OCI-LY7 (cell line): Measurements from ENCODE around the gene CACTIN. TPM values are rescaled to one million over a fixed set of nuclear protein-coding genes. Genes with fewer than 3 reads are reported as not detected.
A peak's percentile ranks its signal among the peaks of the same experiment; 100 is the strongest.

Experiments
- BruUV-seq: library from RNA; stranded (reverse); fragments of 400-500 nt; replicated peaks from 2 replicates; lab custom pipeline; 2021; lab: Mats Ljungman, UMichigan
- CTCF ChIA-PET: fragments of 300-600 bp; sonication (Branson Sonifier 250); formaldehyde crosslinking; loops from one replicate; lab custom pipeline; 2022; ENCODE audit warnings: antibody characterized with exemption; ENCODE audit not compliant: unreplicated experiment; lab: Charles Lee
- POLR2A ChIA-PET: fragments of 300-600 bp; sonication (Branson Sonifier 250); formaldehyde crosslinking; loops from one replicate; lab custom pipeline; 2022; ENCODE audit warnings: antibody characterized with exemption; lab: Charles Lee
- DNase-seq: peaks from one replicate; pipeline ENCODE4 v3.0.0-alpha.2; 2015; ENCODE audit warnings: low spot score
- H2AFZ ChIP-seq: fragments of 200-600 bp; sonication (generic), shearing (Covaris generic); 2 replicates; pipeline ENCODE4 v1.6.1; 2014; ENCODE audit warnings: mild to moderate bottlenecking, antibody characterized with exemption, low read length, moderate library complexity
- H3K27ac ChIP-seq: fragments of 200-600 bp; sonication (generic); 2 replicates; pipeline ENCODE4 v1.5.1; 2014; ENCODE audit warnings: mixed run types, low read depth, mild to moderate bottlenecking, moderate library complexity, low read length, inconsistent platforms; ENCODE audit not compliant: poor library complexity, severe bottlenecking
- H3K36me3 ChIP-seq: fragments of 200-600 bp; sonication (generic); 2 replicates; pipeline ENCODE4 v1.6.1; 2014; ENCODE audit warnings: mild to moderate bottlenecking, antibody characterized with exemption, low read length, moderate library complexity, mixed read lengths; ENCODE audit not compliant: insufficient read depth
- H3K4me1 ChIP-seq: fragments of 200-600 bp; sonication (generic); 2 replicates; pipeline ENCODE4 v1.5.1; 2014; ENCODE audit warnings: mild to moderate bottlenecking, low read length; ENCODE audit not compliant: insufficient read depth, poor library complexity, severe bottlenecking
- H3K4me2 ChIP-seq: fragments of 200-600 bp; sonication (generic); 2 replicates; pipeline ENCODE4 v1.6.1; 2014; ENCODE audit warnings: mild to moderate bottlenecking, low read length
- H3K4me3 ChIP-seq: fragments of 200-600 bp; sonication (generic); 2 replicates; pipeline ENCODE4 v1.5.1; 2014; ENCODE audit warnings: mild to moderate bottlenecking, low read depth, low read length; ENCODE audit not compliant: poor library complexity, severe bottlenecking
- H3K79me2 ChIP-seq: fragments of 200-600 bp; sonication (generic); 2 replicates; pipeline ENCODE4 v1.6.1; 2016; ENCODE audit warnings: low read depth, mild to moderate bottlenecking, low read length, moderate library complexity, mixed read lengths; ENCODE audit not compliant: insufficient read depth
- H3K9me2 ChIP-seq: fragments of 200-600 bp; sonication (generic); 2 replicates; pipeline ENCODE4 v1.6.1; 2016; ENCODE audit warnings: mild to moderate bottlenecking, low read length, mixed read lengths; ENCODE audit not compliant: insufficient read depth
- H3K9me3 ChIP-seq: fragments of 200-600 bp; sonication (generic); 2 replicates; pipeline ENCODE4 v1.6.1; 2014; ENCODE audit warnings: mild to moderate bottlenecking, mixed run types, low read length, mixed read lengths
- H4K20me1 ChIP-seq: fragments of 200-600 bp; sonication (generic); 2 replicates; pipeline ENCODE4 v1.6.1; 2014; ENCODE audit warnings: mild to moderate bottlenecking, antibody characterized with exemption, low read length, moderate library complexity, mixed read lengths; ENCODE audit not compliant: insufficient read depth
- CTCF ChIP-seq: fragments of 200-600 bp; sonication (generic); conservative IDR thresholded peaks from 2 replicates; pipeline ENCODE4 v1.5.1; 2014; ENCODE audit warnings: mild to moderate bottlenecking, antibody characterized with exemption, low read length, moderate library complexity, mixed read lengths
- EZH2phosphoT487 ChIP-seq: fragments of 200-600 bp; sonication (generic); IDR thresholded peaks from 2 replicates; pipeline ENCODE4 v1.6.1; 2018; ENCODE audit warnings: low read depth, borderline replicate concordance, mild to moderate bottlenecking, mixed run types, antibody characterized with exemption, low read length, moderate library complexity, mixed read lengths
- intact Hi-C: fragments of 100-400 bp; cut with micrococcal nuclease; formaldehyde crosslinking; loops from one replicate; pipeline ENCODE4 v1.10.0; 2022; ENCODE audit not compliant: unreplicated experiment
- total RNA-seq, 2 experiments: library from RNA; depleted of rRNA in 1 of 2; stranded (reverse); fragments of >200 nt in 1 of 2; shearing (Covaris generic) in 1 of 2; gene quantifications; 2 replicates each; pipeline ENCODE4 v1.2.3, GENCODE V29; 2014 to 2022

CACTIN gene
- total RNA-seq, 2 experiments from 2014 or later, result 34.2 to 35.9 TPM

- peak; percentile 99 for DNase-seq
- Histone ChIP-seq H2AFZ (no peak overlapping the region), H3K4me3 (peak overlapping the region; percentile 98), H3K9me3 (no peaks in the 10 kb centered on the region), H4K20me1 (no peaks in the 10 kb centered on the region), H3K27ac (peak overlapping the region; percentile 74), H3K36me3 (peaks cover 25% of the 10 kb centered on the region), H3K4me2 (peak overlapping the region; percentile 88), H3K4me1 (peaks cover 6% of the 10 kb centered on the region), H3K79me2 (peaks cover 5% of the 10 kb centered on the region; the same call in 1 of the 2 replicates), H3K9me2 (no peaks in the 10 kb centered on the region)
- POLR2A ChIA-PET, result interaction anchor here (0.5 to 1.4 kb wide), 5 partner anchors 9 to 248 kb away, joined by 3 to 5 read pairs (median 4); partner anchors contain the start of gene MFSD12
- BruUV-seq, result TSS peak; percentile 62
- TF ChIP-seq EZH2phosphoT487, result no peak
- no peak for TF ChIP-seq CTCF
- CTCF ChIA-PET, result no interaction called here
- intact Hi-C loops, result loop anchor here (5.0 kb wide), 1 partner anchor 67 kb away; the partner anchor contains the start of gene FZR1
Measured at GRCh38 chr19:3573858-3574637, 52.5 kb downstream of the CACTIN start.

DNA sequence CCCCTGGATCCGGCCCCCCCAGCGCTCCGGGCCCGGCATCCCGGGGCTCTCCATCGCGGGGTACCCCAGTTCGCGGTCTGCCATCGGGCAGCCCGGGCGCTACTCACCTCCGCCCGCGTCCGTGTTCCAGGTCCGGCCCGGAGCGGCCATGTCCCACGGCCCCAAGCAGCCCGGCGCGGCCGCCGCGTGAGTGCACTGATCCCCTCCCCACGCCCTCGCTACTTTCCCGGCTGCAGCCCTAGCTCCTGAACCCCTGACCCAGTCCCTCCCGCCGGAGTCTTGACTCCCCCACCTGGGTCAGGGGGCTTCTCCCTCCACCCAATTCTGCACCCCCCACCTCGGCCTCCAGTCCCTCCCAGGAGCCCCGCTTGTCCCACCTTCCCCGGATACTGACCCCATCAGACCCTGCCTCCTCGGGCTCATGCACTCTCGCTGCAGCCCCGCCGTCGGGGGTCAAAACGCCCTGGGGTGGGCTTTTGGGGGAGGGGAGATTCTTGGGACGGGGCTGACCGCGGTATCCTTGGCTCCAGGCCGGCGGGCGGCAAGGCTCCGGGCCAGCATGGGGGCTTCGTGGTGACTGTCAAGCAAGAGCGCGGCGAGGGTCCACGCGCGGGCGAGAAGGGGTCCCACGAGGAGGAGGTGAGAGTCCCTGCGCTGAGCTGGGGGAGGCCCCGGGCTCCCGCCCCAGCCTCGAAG, 53.3 kb downstream of the CACTIN start:
- Histone ChIP-seq H3K9me3 (no peaks in the 10 kb centered on the region), H3K36me3 (peaks cover 25% of the 10 kb centered on the region), H3K9me2 (no peaks in the 10 kb centered on the region), H3K4me3 (peak overlapping the region; percentile 98), H3K4me2 (peak overlapping the region; percentile 88), H3K27ac (peak overlapping the region; percentile 74), H4K20me1 (no peaks in the 10 kb centered on the region), H3K79me2 (peaks cover 5% of the 10 kb centered on the region; the same call in 1 of the 2 replicates), H3K4me1 (peaks cover 6% of the 10 kb centered on the region), H2AFZ (peak overlapping the region; percentile 3; the same call in 1 of the 2 replicates)
- DNase-seq, result peak; percentile 61
- intact Hi-C loops, result loop anchor here (5.0 kb wide), 1 partner anchor 66 kb away; the partner anchor contains the start of gene FZR1
- BruUV-seq, result no TSS peak
- ChIA-PET POLR2A (interaction anchor here (0.6 to 1.4 kb wide), 3 partner anchors 16 to 248 kb away, joined by 3 to 5 read pairs (median 4); partner anchors contain the start of gene MFSD12), CTCF (no interaction called here)
- TF ChIP-seq CTCF, result no peak
- TF ChIP-seq EZH2phosphoT487, result no peak
